Kidney (tissue), 22 donors: ENCODE results near the gene SNRNP70. TPM values are rescaled to one million over a fixed set of nuclear protein-coding genes. Genes with fewer than 3 reads are reported as not detected.
"Not testable (repeated sequence)": the region's sequence is repeated elsewhere in the genome, so short reads cannot be mapped to it uniquely, and the experiment has no call there.

Experiments used
- DNase-seq, 5 donors: peaks; one replicate each; pipeline ENCODE4 v3.0.0-alpha.2; 2013 to 2020
- FAIRE-seq: peaks from 2 replicates; lab custom pipeline; 2012; peaks lifted over from hg19 to GRCh38; lab: Jason Lieb, UNC
- H3K27ac ChIP-seq, 2 donors: one replicate each; pipeline ENCODE4 v1.7.0; 2013; ENCODE audit warnings: low read depth in 2 of 2, low read length in 2 of 2, inconsistent platforms in 1 of 2
- H3K27me3 ChIP-seq: one replicate; pipeline ENCODE4 v1.7.1; 2013; ENCODE audit warnings: low read length, inconsistent platforms; ENCODE audit not compliant: control insufficient read depth, insufficient read depth
- H3K36me3 ChIP-seq, 3 donors: one replicate each; pipeline versions ENCODE4 v1.7.0 to v1.7.1; 2013; ENCODE audit warnings: low read length in 3 of 3, control low read depth in 1 of 3, inconsistent platforms in 1 of 3; ENCODE audit not compliant: insufficient read depth in 3 of 3, control insufficient read depth in 2 of 3
- H3K4me1 ChIP-seq, 3 donors: one replicate each; pipeline versions ENCODE4 v1.7.0 to v1.7.1; 2013; ENCODE audit warnings: low read length in 3 of 3, inconsistent platforms in 1 of 3, low read depth in 1 of 3; ENCODE audit not compliant: control insufficient read depth in 2 of 3, insufficient read depth in 2 of 3
- H3K4me3 ChIP-seq, 3 donors: one replicate each; pipeline versions ENCODE4 v1.7.0 to v1.8.1; 2013; ENCODE audit warnings: low read length in 3 of 3, control low read depth in 1 of 3, inconsistent platforms in 1 of 3
- H3K9ac ChIP-seq, 3 donors: one replicate each; pipeline versions ENCODE4 v1.7.0 to v1.7.1; 2013; ENCODE audit warnings: low read length in 3 of 3, control low read depth in 1 of 3, inconsistent platforms in 1 of 3
- H3K9me3 ChIP-seq, 3 donors: one replicate each; pipeline versions ENCODE4 v1.7.0 to v1.7.1; 2013; ENCODE audit warnings: low read length in 3 of 3, control low read depth in 1 of 3, inconsistent platforms in 1 of 3; ENCODE audit not compliant: control insufficient read depth in 2 of 3, insufficient read depth in 1 of 3
- intact Hi-C: fragments of 100-400 bp; cut with DNase I; formaldehyde crosslinking; loops from one replicate; pipeline ENCODE4 v1.11.1; 2022
- long read RNA-seq, 10 donors: library from polyadenylated mRNA in 1 of 10; unstranded in 1 of 10; transcript quantifications; one replicate each; pipeline ENCODE4 v2.0.0 and lab custom pipeline, GENCODE V29; 2021 to 2026
- polyA plus RNA-seq: library from polyadenylated mRNA; stranded (reverse); fragments of 350-450 nt; fragmentation: Illumina TruSeq; extraction: RNeasy Lipid Tissue Mini Kit (QIAGEN cat#74804); gene quantifications from one replicate; pipeline ENCODE4 v1.2.3, GENCODE V29; 2014; ENCODE audit warnings: low read depth, low replicate concordance; ENCODE audit not compliant: insufficient read depth
- total RNA-seq: library from RNA; stranded (reverse); fragmentation: NEBNext Ultra II Directional; extraction: Animal tissue kit (Norgen Biotek cat#: 25700); gene quantifications from one replicate; pipeline ENCODE4 v1.2.1, GENCODE V29; 2021
- TF ChIP-seq, protein P1 (sequence below): IDR thresholded peaks from 3 replicates; pipeline ENCODE4 v1.5.1; 2012; ENCODE audit warnings: mild to moderate bottlenecking, moderate library complexity, borderline replicate concordance; ENCODE audit not compliant: insufficient read depth; ENCODE audit errors: extremely low read depth
- donor health status: control.
- donor health status: control.
- donor health status: control.
- donor health status: control.
- donor health status: control.
- donor health status: DM: yes; HTN: yes; CAD: no.
- donor health status: Normal renal cell carcinoma (clear cell type).

The SNRNP70 gene, protein sequence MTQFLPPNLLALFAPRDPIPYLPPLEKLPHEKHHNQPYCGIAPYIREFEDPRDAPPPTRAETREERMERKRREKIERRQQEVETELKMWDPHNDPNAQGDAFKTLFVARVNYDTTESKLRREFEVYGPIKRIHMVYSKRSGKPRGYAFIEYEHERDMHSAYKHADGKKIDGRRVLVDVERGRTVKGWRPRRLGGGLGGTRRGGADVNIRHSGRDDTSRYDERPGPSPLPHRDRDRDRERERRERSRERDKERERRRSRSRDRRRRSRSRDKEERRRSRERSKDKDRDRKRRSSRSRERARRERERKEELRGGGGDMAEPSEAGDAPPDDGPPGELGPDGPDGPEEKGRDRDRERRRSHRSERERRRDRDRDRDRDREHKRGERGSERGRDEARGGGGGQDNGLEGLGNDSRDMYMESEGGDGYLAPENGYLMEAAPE
- total RNA-seq (203 TPM), polyA plus RNA-seq (144 TPM)
- long read RNA-seq, donor 1, transcript SNRNP70-201 (10 exons, 1,603 nt), result minor isoform, 7 of 112 reads
- long read RNA-seq, donor 1, transcript SNRNP70-206 (10 exons, 1,574 nt), result major isoform, 19 of 112 reads
- long read RNA-seq, donor 1, transcript SNRNP70-203 (3 exons, 3,221 nt), result minor isoform, 13 of 112 reads
- long read RNA-seq, donor 1, partial matches to known transcripts, result 63 of 112 reads
- long read RNA-seq, donor 1, other reads (novel, unspliced or antisense), result 6 of 112 reads
- long read RNA-seq, donor 2, transcript SNRNP70-206 (10 exons, 1,574 nt), result major isoform, 8 of 88 reads
- long read RNA-seq, donor 2, partial matches to known transcripts, result 66 of 88 reads
- long read RNA-seq, donor 2, other reads (novel, unspliced or antisense), result 0 of 88 reads
- long read RNA-seq, donor 3, transcript SNRNP70-203 (3 exons, 3,221 nt), result minor isoform, 5 of 111 reads
- long read RNA-seq, donor 3, transcript SNRNP70-206 (10 exons, 1,574 nt), result major isoform, 8 of 111 reads
- long read RNA-seq, donor 3, partial matches to known transcripts, result 91 of 111 reads
- long read RNA-seq, donor 3, other reads (novel, unspliced or antisense), result 0 of 111 reads
- long read RNA-seq, donor 4, transcript SNRNP70-201 (10 exons, 1,603 nt), result minor isoform, 5 of 81 reads
- long read RNA-seq, donor 4, transcript SNRNP70-203 (3 exons, 3,221 nt), result major isoform, 18 of 81 reads
- long read RNA-seq, donor 4, transcript SNRNP70-206 (10 exons, 1,574 nt), result minor isoform, 15 of 81 reads
- long read RNA-seq, donor 4, partial matches to known transcripts, result 41 of 81 reads
- long read RNA-seq, donor 4, other reads (novel, unspliced or antisense), result 0 of 81 reads
- long read RNA-seq, donor 5, partial matches to known transcripts, result 0 of 1 reads
- long read RNA-seq, donor 5, other reads (novel, unspliced or antisense), result 0 of 1 reads
- long read RNA-seq, donor 6, transcript SNRNP70-206 (10 exons, 1,574 nt), result major isoform, 6 of 20 reads
- long read RNA-seq, donor 6, partial matches to known transcripts, result 10 of 20 reads
- long read RNA-seq, donor 6, other reads (novel, unspliced or antisense), result 0 of 20 reads
- long read RNA-seq, donor 7, transcript SNRNP70-209 (11 exons, 1,757 nt), result minor isoform, 6 of 393 reads
- long read RNA-seq, donor 7, transcript SNRNP70-206 (10 exons, 1,574 nt), result minor isoform, 47 of 393 reads
- long read RNA-seq, donor 7, transcript SNRNP70-203 (3 exons, 3,221 nt), result major isoform, 89 of 393 reads
- long read RNA-seq, donor 7, transcript SNRNP70-201 (10 exons, 1,603 nt), result minor isoform, 14 of 393 reads
- long read RNA-seq, donor 7, partial matches to known transcripts, result 201 of 393 reads
- long read RNA-seq, donor 7, other reads (novel, unspliced or antisense), result 36 of 393 reads
- long read RNA-seq, donor 8, transcript SNRNP70-206 (10 exons, 1,574 nt), result major isoform, 6 of 69 reads
- long read RNA-seq, donor 8, partial matches to known transcripts, result 55 of 69 reads
- long read RNA-seq, donor 8, other reads (novel, unspliced or antisense), result 0 of 69 reads
- long read RNA-seq, donor 9, transcript SNRNP70-206 (10 exons, 1,574 nt), result major isoform, 5 of 43 reads
- long read RNA-seq, donor 9, partial matches to known transcripts, result 34 of 43 reads
- long read RNA-seq, donor 9, other reads (novel, unspliced or antisense), result 0 of 43 reads
- long read RNA-seq, donor 10, transcript SNRNP70-203 (3 exons, 3,221 nt), result minor isoform, 9 of 155 reads
- long read RNA-seq, donor 10, transcript SNRNP70-206 (10 exons, 1,574 nt), result major isoform, 16 of 155 reads
- long read RNA-seq, donor 10, transcript SNRNP70-209 (11 exons, 1,757 nt), result minor isoform, 9 of 155 reads
- long read RNA-seq, donor 10, transcript SNRNP70-201 (10 exons, 1,603 nt), result minor isoform, 5 of 155 reads
- long read RNA-seq, donor 10, partial matches to known transcripts, result 113 of 155 reads
- long read RNA-seq, donor 10, other reads (novel, unspliced or antisense), result 0 of 155 reads

DNA sequence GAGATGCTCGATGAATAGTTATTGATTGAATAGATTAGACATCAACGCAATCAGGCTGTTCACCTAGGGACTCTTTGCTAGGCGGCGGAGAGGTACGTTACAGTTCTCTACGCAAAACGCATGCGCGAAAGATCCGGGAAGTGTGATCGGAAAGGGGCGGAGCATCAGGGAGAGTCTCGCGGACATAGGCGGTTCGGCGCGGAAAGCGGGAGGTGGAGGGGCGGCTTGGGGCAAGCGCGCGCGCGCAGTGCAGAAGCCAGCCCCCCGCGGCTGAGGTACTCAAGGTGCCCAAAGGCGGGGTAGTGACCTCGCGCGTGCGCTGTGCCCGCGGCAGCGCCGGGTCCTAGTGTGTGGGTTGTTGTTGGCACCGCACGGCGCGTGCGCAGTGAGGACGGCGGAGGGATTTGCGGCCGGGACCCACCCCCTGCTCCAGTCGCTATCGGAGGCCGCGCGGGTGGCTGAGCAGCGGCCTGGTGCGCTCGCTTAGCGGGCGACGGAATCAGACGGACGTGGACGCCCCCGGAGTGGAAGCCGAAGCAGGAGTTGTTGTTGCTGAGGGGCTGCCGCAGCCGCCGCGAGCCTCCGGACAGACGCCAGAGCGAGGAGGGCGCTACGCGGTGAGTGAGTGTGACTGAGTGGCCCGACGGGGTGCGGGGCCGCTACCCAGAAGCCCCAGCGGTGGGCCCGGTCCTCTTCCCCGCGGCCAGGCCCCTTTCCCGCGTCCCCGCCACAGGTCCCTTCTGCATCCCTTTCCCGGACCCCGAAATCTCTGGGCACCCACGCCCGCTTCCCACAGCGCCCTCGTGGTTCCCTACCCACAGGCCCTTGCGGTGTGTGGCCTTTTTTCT is at the start of gene SNRNP70:
TSS of gene SNRNP70 (plus strand) at position 432 of the 848 bp plus-strand sequence. CDS start 964 bp downstream, outside the sequence.
- peak; percentile 59 for FAIRE-seq
- Histone ChIP-seq H3K36me3 (peaks cover 2 to 3% (median 2%) of the 10 kb centered on the region in 3 donors), H3K9ac (peak within 1 kb of the TSS; percentile 83 to 97 (median 84)), H3K4me1 (peaks cover 0 to 13% (median 10%) of the 10 kb centered on the region in 3 donors), H3K27me3 (no peaks in the 10 kb centered on the region), H3K4me3 (peak within 1 kb of the TSS; percentile 79 to 99 (median 95)), H3K27ac (peak within 1 kb of the TSS; percentile 91 to 92), H3K9me3 (no peaks in the 10 kb centered on the region)
- DNase-seq, result peak; percentile 100
- intact Hi-C loops, result no loop called here
- TF ChIP-seq, protein P1, sequence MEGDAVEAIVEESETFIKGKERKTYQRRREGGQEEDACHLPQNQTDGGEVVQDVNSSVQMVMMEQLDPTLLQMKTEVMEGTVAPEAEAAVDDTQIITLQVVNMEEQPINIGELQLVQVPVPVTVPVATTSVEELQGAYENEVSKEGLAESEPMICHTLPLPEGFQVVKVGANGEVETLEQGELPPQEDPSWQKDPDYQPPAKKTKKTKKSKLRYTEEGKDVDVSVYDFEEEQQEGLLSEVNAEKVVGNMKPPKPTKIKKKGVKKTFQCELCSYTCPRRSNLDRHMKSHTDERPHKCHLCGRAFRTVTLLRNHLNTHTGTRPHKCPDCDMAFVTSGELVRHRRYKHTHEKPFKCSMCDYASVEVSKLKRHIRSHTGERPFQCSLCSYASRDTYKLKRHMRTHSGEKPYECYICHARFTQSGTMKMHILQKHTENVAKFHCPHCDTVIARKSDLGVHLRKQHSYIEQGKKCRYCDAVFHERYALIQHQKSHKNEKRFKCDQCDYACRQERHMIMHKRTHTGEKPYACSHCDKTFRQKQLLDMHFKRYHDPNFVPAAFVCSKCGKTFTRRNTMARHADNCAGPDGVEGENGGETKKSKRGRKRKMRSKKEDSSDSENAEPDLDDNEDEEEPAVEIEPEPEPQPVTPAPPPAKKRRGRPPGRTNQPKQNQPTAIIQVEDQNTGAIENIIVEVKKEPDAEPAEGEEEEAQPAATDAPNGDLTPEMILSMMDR, result no peak

DNA sequence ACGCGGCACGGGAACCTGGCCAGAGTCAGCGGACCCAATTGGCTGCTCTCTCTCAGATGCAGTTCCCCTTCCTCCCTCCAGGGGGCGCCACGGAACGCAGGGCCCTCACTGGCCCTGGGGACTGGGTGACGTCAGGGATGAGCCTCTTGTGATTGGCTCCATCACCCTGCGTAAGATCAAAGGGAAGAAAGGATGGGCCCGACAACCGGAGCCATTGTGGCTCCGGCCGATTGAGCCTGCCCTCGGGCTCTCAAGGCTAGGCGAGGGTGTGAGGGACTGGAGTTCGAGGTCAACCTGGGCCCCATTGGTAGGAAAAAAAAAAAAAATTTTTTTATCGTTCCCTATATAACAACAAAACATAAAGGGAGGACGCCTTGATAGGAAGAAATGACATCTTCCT is 48.4 kb upstream of the SNRNP70 start, which contains the start of gene CGB1:
TSS of gene CGB1 (minus strand) at position 81 of the 400 bp plus-strand sequence. CDS start 184 bp downstream, outside the sequence.
- H3K27me3 ChIP-seq, H3K4me1 ChIP-seq, H3K27ac ChIP-seq, DNase-seq, H3K4me3 ChIP-seq, H3K9ac ChIP-seq, intact Hi-C loops, FAIRE-seq, H3K9me3 ChIP-seq, H3K36me3 ChIP-seq: not testable (repeated sequence)

DNA sequence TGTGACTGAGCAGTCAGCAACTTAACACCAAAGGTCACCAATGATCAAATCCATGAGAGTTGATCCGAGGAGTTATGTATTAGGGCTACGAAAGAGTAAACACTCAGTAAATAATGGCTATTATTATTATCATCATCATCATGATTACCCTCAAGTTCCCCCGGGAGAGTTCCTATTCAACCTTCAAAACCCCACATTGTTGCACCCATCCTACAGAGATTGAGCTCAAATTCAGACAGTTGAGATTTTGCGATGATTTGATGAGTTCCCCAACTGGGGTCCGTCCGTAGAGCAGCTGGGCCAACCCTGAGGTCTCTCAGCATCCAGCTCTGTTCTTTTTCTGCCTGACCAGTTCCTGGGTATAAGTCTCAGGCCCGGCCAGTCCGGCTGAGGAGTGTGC is 47.1 kb upstream of the SNRNP70 start:
- intact Hi-C loops, FAIRE-seq, H3K27ac ChIP-seq, DNase-seq, H3K36me3 ChIP-seq, H3K9ac ChIP-seq, H3K9me3 ChIP-seq, H3K4me3 ChIP-seq, H3K4me1 ChIP-seq, H3K27me3 ChIP-seq: not testable (repeated sequence)

DNA sequence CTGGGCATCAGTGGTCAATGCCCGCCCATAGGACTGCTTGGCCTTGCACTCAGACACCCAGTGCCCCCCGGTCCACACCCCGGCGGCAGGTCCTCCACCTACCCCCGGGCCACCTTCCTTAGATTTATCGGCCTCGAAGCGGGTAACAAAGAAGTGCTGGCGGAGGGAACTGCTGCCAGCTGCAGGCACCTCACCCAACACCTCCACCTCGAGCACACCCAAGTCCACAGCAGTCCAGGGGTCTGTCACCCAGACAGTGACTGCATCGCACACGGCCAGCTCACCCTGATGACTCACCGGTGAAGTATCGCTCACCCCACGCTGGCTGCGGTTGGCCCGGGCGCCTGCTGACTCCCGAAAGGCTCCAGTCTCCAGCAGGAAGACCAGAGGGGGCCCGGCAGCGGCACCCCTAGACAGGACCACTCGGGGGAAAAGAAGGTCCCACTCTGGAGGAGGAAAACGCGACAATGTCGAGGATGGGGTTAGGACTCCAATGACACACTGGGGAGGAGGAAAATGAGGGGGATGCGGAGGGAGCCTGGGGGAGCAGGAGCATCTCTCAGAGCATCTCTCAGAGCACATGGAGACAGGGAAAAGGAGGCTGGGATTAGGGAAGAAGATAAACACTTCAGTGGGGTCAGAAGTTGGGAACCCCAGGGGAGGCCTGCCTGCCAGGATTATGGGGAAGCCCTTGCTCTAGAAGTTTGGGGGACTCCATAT is 46.5 kb upstream of the SNRNP70 start:
- H3K27ac ChIP-seq, H3K9me3 ChIP-seq, FAIRE-seq, intact Hi-C loops, H3K27me3 ChIP-seq, H3K36me3 ChIP-seq, H3K4me1 ChIP-seq, H3K4me3 ChIP-seq, H3K9ac ChIP-seq, DNase-seq: not testable (repeated sequence)

DNA sequence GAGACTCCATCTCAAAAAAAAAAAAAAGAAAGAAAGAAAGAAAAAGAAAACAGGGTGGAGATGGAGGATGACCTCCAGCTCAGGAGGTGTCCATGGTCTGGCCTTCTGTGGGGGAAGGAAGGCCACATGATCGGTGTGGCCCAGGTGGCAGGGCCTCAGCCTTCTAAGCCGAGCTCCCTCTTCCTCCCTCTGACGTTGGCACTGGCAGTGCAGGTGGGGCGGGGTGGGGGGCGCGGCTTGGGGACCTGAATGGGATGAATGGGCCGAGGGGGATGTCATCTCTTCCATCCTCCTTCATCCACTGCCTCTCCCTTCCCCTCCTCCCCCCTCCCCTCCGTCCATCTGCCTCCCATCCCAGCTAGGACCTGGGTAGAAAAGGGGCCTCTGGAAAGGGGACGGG is 45.5 kb upstream of the SNRNP70 start:
- H3K36me3 ChIP-seq, H3K4me3 ChIP-seq, FAIRE-seq, H3K27me3 ChIP-seq, DNase-seq, H3K9me3 ChIP-seq, intact Hi-C loops, H3K27ac ChIP-seq, H3K9ac ChIP-seq, H3K4me1 ChIP-seq: not testable (repeated sequence)
